HepG2 (cell line): ENCODE measurements around the gene VEZF1. TPM values are rescaled to one million over a fixed set of nuclear protein-coding genes. Genes with fewer than 3 reads are reported as not detected.

Source experiments
- DR1 ChIP-seq: sonication (generic); formaldehyde crosslinking; IDR thresholded peaks from 2 replicates; pipeline ENCODE4 v1.8.0; 2021; ENCODE audit warnings: mild to moderate bottlenecking, missing genetic modification reagents, inconsistent platforms
- FLYWCH1 ChIP-seq: sonication (generic); formaldehyde crosslinking; IDR thresholded peaks from 2 replicates; pipeline ENCODE4 v1.8.1; 2023; ENCODE audit warnings: mild to moderate bottlenecking, missing genetic modification reagents
- FOSL2 ChIP-seq: sonication (generic); formaldehyde crosslinking; IDR thresholded peaks from 2 replicates; pipeline ENCODE4 v1.4.0; 2020; ENCODE audit warnings: missing genetic modification reagents
- HNRNPUL1 ChIP-seq: fragments of 200-400 bp; formaldehyde crosslinking; IDR thresholded peaks from 2 replicates; pipeline ENCODE4 v1.6.1; 2017; ENCODE audit warnings: low read depth, mild to moderate bottlenecking, low read length, moderate library complexity
- RBM39 ChIP-seq: fragments of 200-400 bp; formaldehyde crosslinking; IDR thresholded peaks from one replicate; pipeline ENCODE4 v1.6.1; 2018; ENCODE audit warnings: antibody characterized with exemption, mild to moderate bottlenecking, low read depth, low read length; ENCODE audit not compliant: poor library complexity, severe bottlenecking
- SNAPC5 ChIP-seq: sonication (generic); formaldehyde crosslinking; IDR thresholded peaks from 2 replicates; pipeline ENCODE4 v1.8.1; 2023; ENCODE audit warnings: mild to moderate bottlenecking, missing genetic modification reagents, borderline replicate concordance
- TBP ChIP-seq: sonication (generic); formaldehyde crosslinking; IDR thresholded peaks from 2 replicates; pipeline ENCODE4 v1.5.0; 2020; ENCODE audit warnings: missing genetic modification reagents
- ZFP90 ChIP-seq: sonication (generic); formaldehyde crosslinking; IDR thresholded peaks from 2 replicates; pipeline ENCODE4 v1.8.0; 2022; ENCODE audit warnings: missing genetic modification reagents, mild to moderate bottlenecking, inconsistent platforms, borderline replicate concordance
- ZNF33B ChIP-seq: sonication (generic); formaldehyde crosslinking; IDR thresholded peaks from 2 replicates; pipeline ENCODE4 v1.5.1; 2020; ENCODE audit warnings: mild to moderate bottlenecking, missing genetic modification reagents
- ZSCAN9 ChIP-seq: IDR thresholded peaks from 2 replicates; pipeline ENCODE4 v1.6.1; 2016; ENCODE audit warnings: borderline replicate concordance
- polyA plus RNA-seq, 8 experiments: library from polyadenylated mRNA; depleted of rRNA in 3 of 8; stranded (reverse) in 7 of 8; unstranded in 1 of 8; fragments of >200 nt; fragmentation: Illumina TruSeq in 4 of 8; extraction: Trizol in 4 of 8; gene quantifications; 2 replicates each; pipeline versions ENCODE4 v1.2.1 to v1.2.3, GENCODE V29; 2011 to 2016; ENCODE audit warnings: low read depth in 4 of 8, missing spikeins in 1 of 8, mixed read lengths in 1 of 8; ENCODE audit not compliant: insufficient read depth in 1 of 8
- total RNA-seq, 5 experiments: library from RNA; depleted of rRNA; stranded (reverse); fragments of >200 nt; fragmentation: Illumina TruSeq; extraction: Trizol; gene quantifications; 2 replicates each; pipeline ENCODE4 v1.2.3, GENCODE V29; 2016; ENCODE audit warnings: low read depth in 1 of 5
- TF ChIP-seq, protein P1 (sequence below): IDR thresholded peaks from 2 replicates; pipeline ENCODE4 v1.6.1; 2018; ENCODE audit warnings: missing genetic modification reagents
- TF ChIP-seq, protein P2 (sequence below): sonication (generic); formaldehyde crosslinking; IDR thresholded peaks from 2 replicates; pipeline ENCODE4 v1.4.0; 2020; ENCODE audit warnings: missing genetic modification reagents
- TF ChIP-seq, protein P3 (sequence below), 2 experiments: sonication (generic) in 1 of 2; formaldehyde crosslinking in 1 of 2; IDR thresholded peaks; 2 replicates each; pipeline versions ENCODE4 v1.6.1 to v1.9.0; 2014 to 2022; ENCODE audit warnings: antibody characterized with exemption in 1 of 2, borderline replicate concordance in 1 of 2, inconsistent platforms in 1 of 2, low read depth in 1 of 2, missing genetic modification reagents in 1 of 2
- TF ChIP-seq, protein P4 (sequence below): sonication (generic); formaldehyde crosslinking; IDR thresholded peaks from 2 replicates; pipeline ENCODE4 v1.4.0; 2020; ENCODE audit warnings: missing genetic modification reagents, borderline replicate concordance

The VEZF1 gene
- total and polyA plus RNA-seq, 2 of the 13 experiments (the other 11 are each of a cell fraction or from before 2014, with no cell fraction given): 45.9 to 49.7 TPM

GRCh38 chr17:57993471-57994365, 5.7 kb upstream of the VEZF1 start (continued):
- no peak for TF ChIP-seq ZNF33B (CRISPR knock-in tag)
- TF ChIP-seq RBM39: no peak
- TF ChIP-seq, protein P1, sequence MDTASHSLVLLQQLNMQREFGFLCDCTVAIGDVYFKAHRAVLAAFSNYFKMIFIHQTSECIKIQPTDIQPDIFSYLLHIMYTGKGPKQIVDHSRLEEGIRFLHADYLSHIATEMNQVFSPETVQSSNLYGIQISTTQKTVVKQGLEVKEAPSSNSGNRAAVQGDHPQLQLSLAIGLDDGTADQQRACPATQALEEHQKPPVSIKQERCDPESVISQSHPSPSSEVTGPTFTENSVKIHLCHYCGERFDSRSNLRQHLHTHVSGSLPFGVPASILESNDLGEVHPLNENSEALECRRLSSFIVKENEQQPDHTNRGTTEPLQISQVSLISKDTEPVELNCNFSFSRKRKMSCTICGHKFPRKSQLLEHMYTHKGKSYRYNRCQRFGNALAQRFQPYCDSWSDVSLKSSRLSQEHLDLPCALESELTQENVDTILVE: no peak
- no peak for TF ChIP-seq ZFP90
- TF ChIP-seq HNRNPUL1: no peak
- TF ChIP-seq, protein P2, sequence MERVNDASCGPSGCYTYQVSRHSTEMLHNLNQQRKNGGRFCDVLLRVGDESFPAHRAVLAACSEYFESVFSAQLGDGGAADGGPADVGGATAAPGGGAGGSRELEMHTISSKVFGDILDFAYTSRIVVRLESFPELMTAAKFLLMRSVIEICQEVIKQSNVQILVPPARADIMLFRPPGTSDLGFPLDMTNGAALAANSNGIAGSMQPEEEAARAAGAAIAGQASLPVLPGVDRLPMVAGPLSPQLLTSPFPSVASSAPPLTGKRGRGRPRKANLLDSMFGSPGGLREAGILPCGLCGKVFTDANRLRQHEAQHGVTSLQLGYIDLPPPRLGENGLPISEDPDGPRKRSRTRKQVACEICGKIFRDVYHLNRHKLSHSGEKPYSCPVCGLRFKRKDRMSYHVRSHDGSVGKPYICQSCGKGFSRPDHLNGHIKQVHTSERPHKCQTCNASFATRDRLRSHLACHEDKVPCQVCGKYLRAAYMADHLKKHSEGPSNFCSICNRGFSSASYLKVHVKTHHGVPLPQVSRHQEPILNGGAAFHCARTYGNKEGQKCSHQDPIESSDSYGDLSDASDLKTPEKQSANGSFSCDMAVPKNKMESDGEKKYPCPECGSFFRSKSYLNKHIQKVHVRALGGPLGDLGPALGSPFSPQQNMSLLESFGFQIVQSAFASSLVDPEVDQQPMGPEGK: no peak
- TF ChIP-seq, protein P3, sequence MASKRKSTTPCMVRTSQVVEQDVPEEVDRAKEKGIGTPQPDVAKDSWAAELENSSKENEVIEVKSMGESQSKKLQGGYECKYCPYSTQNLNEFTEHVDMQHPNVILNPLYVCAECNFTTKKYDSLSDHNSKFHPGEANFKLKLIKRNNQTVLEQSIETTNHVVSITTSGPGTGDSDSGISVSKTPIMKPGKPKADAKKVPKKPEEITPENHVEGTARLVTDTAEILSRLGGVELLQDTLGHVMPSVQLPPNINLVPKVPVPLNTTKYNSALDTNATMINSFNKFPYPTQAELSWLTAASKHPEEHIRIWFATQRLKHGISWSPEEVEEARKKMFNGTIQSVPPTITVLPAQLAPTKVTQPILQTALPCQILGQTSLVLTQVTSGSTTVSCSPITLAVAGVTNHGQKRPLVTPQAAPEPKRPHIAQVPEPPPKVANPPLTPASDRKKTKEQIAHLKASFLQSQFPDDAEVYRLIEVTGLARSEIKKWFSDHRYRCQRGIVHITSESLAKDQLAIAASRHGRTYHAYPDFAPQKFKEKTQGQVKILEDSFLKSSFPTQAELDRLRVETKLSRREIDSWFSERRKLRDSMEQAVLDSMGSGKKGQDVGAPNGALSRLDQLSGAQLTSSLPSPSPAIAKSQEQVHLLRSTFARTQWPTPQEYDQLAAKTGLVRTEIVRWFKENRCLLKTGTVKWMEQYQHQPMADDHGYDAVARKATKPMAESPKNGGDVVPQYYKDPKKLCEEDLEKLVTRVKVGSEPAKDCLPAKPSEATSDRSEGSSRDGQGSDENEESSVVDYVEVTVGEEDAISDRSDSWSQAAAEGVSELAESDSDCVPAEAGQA (IDR thresholded peaks at IDR 0.05; ENCODE audit: low read depth): no peak
- TF ChIP-seq, protein P3 (CRISPR knock-in tag; IDR thresholded peaks at IDR 0.05; ENCODE audit: borderline replicate concordance): no peak
- no peak for TF ChIP-seq SNAPC5 (CRISPR knock-in tag)
- TF ChIP-seq, protein P4, sequence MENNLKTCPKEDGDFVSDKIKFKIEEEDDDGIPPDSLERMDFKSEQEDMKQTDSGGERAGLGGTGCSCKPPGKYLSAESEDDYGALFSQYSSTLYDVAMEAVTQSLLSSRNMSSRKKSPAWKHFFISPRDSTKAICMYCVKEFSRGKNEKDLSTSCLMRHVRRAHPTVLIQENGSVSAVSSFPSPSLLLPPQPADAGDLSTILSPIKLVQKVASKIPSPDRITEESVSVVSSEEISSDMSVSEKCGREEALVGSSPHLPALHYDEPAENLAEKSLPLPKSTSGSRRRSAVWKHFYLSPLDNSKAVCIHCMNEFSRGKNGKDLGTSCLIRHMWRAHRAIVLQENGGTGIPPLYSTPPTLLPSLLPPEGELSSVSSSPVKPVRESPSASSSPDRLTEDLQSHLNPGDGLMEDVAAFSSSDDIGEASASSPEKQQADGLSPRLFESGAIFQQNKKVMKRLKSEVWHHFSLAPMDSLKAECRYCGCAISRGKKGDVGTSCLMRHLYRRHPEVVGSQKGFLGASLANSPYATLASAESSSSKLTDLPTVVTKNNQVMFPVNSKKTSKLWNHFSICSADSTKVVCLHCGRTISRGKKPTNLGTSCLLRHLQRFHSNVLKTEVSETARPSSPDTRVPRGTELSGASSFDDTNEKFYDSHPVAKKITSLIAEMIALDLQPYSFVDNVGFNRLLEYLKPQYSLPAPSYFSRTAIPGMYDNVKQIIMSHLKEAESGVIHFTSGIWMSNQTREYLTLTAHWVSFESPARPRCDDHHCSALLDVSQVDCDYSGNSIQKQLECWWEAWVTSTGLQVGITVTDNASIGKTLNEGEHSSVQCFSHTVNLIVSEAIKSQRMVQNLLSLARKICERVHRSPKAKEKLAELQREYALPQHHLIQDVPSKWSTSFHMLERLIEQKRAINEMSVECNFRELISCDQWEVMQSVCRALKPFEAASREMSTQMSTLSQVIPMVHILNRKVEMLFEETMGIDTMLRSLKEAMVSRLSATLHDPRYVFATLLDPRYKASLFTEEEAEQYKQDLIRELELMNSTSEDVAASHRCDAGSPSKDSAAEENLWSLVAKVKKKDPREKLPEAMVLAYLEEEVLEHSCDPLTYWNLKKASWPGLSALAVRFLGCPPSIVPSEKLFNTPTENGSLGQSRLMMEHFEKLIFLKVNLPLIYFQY (CRISPR knock-in tag): no peak
- TF ChIP-seq FLYWCH1 (CRISPR knock-in tag): no peak
- no peak for TF ChIP-seq TBP
- no peak for TF ChIP-seq DR1 (CRISPR knock-in tag)
- 0 out of 2 replicates have a peak, but pooled peaks have one; percentile 27 for TF ChIP-seq ZSCAN9
- TF ChIP-seq FOSL2 (CRISPR knock-in tag): no peak
